ENCODE results near the gene CAPN2. TPM values are rescaled to one million over a fixed set of nuclear protein-coding genes. Genes with fewer than 3 reads are reported as not detected.

The CAPN2 gene
- total RNA-seq, 2 donors from 2014 or later: 88.5 to 156 TPM

DNA sequence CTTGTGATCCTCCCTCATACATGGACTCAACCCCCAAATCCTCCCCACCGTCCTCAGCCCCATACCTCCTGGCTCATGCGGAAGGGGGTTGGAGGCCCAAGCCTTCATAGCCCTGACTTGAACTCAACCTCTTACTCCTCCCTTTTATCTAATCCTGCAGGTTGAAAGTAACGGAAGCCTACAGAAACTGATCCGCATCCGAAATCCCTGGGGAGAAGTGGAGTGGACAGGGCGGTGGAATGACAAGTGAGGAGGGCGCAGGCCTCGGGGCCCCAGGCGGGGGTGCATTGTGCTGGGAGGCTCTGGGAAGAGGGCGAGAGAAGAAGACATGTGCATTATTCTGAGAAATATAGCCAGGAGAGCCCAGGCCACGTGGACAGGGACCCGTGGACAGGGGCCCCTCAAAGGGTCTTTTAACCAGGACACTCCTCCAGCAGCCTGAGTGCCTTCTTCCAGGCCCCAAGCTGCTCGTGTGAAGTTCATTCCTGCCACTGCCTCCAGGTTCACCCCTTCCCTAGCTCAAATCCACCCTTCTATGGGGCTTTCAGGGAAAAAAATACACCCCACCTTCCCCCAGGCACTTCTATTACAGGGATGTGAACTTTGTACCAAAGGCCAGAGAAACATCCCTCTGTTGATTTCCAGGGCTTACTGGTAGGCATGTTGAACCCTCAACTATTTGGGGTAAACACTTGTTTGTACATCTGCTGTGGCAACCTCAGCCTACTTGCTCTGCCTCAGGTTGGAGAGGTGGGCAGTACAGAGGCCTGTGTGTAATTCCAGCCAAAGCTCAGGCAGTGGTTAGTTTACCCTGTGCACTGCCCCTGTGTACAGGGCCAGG, 38.6 kb downstream of the CAPN2 start:
- no peak overlapping the region for H3K27ac ChIP-seq
- WGBS: 91% methylated on average over 13 of the region's 13 CpGs
- DNase-seq (ENCODE audit: low spot score): no peak
- peaks cover 4% of the 10 kb centered on the region for H3K4me1 ChIP-seq (replicated peaks)
- no peak overlapping the region for H3K4me3 ChIP-seq
- TF ChIP-seq POLR2A (IDR thresholded peaks at IDR 0.05) (no peak), CTCF (IDR thresholded peaks at IDR 0.05) (no peak), POLR2AphosphoS5 (IDR thresholded peaks at IDR 0.05) (no peak)
- no peaks in the 10 kb centered on the region for H3K27me3 ChIP-seq (replicated peaks; ENCODE audit: insufficient read depth)
- H3K36me3 ChIP-seq: no peaks in the 10 kb centered on the region
- H3K9me3 ChIP-seq: no peaks in the 10 kb centered on the region
- intact Hi-C loops (cut with DNase I): no loop called here

DNA sequence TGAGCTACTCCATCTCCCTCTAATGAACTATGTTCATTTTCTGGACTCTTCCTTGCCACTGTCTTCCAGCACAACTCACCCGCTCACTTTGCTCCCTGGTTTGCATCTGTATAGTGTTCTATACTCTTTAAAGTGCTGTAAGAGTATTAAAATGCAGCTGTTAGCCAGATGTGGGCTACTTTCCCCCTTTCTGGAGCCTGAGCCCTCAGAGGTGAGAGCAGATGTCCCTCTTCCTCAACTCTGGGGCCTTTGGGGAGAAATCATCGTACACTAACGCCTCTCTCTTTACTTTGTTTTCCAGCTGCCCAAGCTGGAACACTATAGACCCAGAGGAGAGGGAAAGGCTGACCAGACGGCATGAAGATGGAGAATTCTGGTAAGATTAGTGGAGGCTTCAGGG, 39.4 kb downstream of the CAPN2 start:
- TF ChIP-seq CTCF (IDR thresholded peaks at IDR 0.05): no peak
- TF ChIP-seq POLR2AphosphoS5 (IDR thresholded peaks at IDR 0.05): no peak
- TF ChIP-seq POLR2A (IDR thresholded peaks at IDR 0.05): no peak
- no peak for DNase-seq (ENCODE audit: low spot score)
- 96% methylated on average over 4 of the region's 4 CpGs for WGBS
- intact Hi-C loops (cut with DNase I): no loop called here
- Histone ChIP-seq H3K27me3 (replicated peaks; ENCODE audit: insufficient read depth) (no peaks in the 10 kb centered on the region), H3K27ac (no peak overlapping the region), H3K4me1 (replicated peaks) (peaks cover 4% of the 10 kb centered on the region), H3K4me3 (no peak overlapping the region), H3K9me3 (no peaks in the 10 kb centered on the region), H3K36me3 (no peaks in the 10 kb centered on the region)

DNA sequence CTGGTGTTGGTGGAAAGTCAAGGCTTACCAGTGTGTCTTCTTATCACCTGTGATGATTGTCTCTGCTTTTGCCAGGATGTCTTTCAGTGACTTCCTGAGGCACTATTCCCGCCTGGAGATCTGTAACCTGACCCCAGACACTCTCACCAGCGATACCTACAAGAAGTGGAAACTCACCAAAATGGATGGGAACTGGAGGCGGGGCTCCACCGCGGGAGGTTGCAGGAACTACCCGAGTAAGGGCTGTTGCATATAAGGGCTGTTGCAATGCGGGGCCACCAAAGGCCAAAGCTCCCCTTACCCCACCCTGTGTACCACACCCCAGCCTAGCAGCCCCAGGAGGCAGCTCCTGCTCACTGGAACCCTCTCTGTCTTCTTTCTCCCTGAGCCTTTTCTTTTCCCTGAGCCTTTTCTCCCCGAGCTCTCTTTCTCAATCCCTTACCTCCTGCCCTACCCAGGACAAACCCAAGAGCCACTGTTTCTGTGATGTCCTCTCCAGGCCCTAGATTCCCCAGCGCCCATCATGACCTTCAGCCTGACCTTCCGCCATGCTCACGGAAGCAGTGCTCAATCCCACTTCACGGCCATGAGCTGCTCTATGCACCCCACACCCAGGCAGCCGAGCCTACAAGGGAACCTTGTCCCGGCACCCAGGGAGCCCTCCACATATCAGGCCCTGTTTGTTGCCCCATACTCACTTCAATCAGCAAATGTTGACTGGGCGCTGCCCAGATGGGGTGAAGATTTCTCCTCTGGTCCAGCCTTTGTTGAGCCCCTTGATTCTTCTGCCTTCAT, 40.6 kb downstream of the CAPN2 start:
- DNase-seq (ENCODE audit: low spot score): no peak
- TF ChIP-seq POLR2AphosphoS5 (IDR thresholded peaks at IDR 0.05) (no peak), POLR2A (IDR thresholded peaks at IDR 0.05) (no peak), CTCF (IDR thresholded peaks at IDR 0.05) (no peak)
- no peaks in the 10 kb centered on the region for H3K9me3 ChIP-seq
- H3K36me3 ChIP-seq: no peaks in the 10 kb centered on the region
- peaks cover 4% of the 10 kb centered on the region for H3K4me1 ChIP-seq (replicated peaks)
- no peak overlapping the region for H3K4me3 ChIP-seq
- WGBS: 83% methylated on average over 15 of the region's 15 CpGs
- H3K27ac ChIP-seq: no peak overlapping the region
- H3K27me3 ChIP-seq (replicated peaks; ENCODE audit: insufficient read depth): no peaks in the 10 kb centered on the region
- intact Hi-C loops (cut with DNase I): no loop called here

DNA sequence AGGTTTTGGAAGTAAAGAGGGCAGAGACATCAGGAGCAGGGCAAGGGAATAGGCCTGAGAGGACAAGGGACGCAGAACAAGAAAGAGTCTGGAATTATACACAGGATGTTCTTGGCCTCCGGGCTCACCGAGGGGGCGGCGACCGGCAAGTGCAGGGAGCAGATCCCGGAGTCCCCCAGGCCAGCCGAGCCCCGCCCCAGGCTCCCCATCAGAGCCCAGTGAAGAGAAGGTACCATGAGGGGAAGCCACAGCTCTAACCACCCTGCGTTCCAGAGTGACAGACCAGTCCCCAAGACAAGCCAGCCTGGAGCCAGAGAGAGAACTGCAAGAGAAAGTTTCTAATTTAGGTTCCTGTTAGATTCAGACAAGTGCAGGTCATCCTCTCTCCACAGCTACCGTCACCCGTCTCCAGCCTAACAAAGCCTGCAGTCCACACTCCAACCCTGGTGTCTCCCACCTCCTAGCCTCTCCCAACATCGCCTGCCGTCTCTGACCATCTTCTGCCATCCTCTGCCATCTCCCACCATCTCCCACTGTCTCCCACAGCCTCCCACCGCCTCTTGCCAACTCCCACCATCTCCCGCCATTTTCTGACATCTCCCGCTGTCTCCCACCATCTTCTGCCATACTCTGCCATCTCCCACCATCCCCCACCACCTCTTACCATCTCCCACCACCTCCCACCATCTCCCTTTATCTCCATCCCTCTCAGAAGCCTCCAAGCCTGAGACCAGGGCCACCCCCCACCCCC, 42.5 kb downstream of the CAPN2 start:
- no peaks in the 10 kb centered on the region for H3K4me1 ChIP-seq (replicated peaks)
- no peak for DNase-seq (ENCODE audit: low spot score)
- no peak overlapping the region for H3K4me3 ChIP-seq
- no peaks in the 10 kb centered on the region for H3K27me3 ChIP-seq (replicated peaks; ENCODE audit: insufficient read depth)
- TF ChIP-seq POLR2AphosphoS5 (IDR thresholded peaks at IDR 0.05): no peak
- TF ChIP-seq CTCF (IDR thresholded peaks at IDR 0.05): no peak
- TF ChIP-seq POLR2A (IDR thresholded peaks at IDR 0.05): no peak
- intact Hi-C loops (cut with DNase I): no loop called here
- H3K36me3 ChIP-seq: no peaks in the 10 kb centered on the region
- 95% methylated on average over 17 of the region's 17 CpGs for WGBS
- H3K27ac ChIP-seq: no peak overlapping the region
- no peaks in the 10 kb centered on the region for H3K9me3 ChIP-seq

Data from prostate gland (tissue), 2 donors.